NCI-H2171 (cell line): ENCODE results near the gene NFIA.

Source experiments
- DNase-seq: peaks from one replicate; lab custom pipeline; 2025; lab: John Stamatoyannopoulos, UW

Gene NFIA

DNA sequence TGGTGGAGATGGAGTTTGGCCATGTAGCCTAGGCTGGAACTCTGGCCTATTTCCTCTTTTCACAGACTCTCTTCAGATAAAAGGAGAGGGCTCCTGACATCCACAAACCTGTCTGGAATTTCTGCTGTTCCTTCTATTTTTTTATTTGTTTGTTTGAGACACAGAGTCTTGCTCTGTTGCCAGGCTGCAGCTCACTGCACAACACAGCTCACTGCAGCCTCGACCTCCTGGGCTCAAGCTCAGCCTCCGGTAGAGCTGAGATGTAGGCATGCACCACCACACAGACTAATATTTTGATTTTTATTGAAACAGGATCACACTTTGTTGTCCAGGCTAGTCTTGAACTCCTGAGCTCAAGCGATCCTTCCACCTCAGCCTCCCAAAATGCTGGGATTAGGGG lies 411.6 kb downstream of the NFIA start:
- DNase-seq = no peak

DNA sequence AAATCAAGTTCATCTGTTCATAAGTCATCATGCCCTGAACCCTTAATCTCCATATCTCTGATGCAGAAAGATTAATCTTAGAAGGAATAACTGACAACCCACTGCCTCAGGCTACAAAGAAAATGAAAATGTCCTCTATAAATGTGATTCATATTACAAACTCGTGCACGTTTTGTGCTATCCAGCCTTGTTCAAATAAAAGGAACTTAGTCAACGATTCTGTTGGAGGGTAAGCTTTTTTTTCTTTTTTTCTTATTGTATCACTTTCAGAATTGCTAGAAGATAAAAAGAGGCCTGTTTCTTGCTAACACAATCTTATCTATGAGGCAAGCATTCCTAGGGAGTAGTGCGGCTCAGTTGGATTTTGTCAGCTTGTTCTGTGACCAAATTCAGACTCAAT lies 414.1 kb downstream of the NFIA start:
- DNase-seq = no peak

DNA sequence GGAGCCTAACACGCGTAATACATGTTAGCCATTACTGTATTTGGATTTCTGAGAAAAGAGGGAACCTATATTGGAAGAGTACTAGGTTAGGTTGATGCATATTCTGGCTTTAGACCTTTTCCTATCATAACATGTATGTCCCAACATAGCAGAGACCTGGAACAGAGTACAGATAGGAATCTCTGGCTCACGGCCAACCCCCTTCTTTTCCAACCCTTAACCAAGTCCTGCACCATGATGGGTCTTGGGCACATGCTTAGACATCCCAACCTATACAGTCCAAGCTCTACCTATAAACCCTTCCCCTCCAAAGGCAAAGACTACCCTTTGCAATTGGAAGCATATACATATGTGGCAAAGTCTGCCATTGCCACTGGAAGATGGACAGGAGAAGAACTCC lies 414.7 kb downstream of the NFIA start:
- DNase-seq = no peak

DNA sequence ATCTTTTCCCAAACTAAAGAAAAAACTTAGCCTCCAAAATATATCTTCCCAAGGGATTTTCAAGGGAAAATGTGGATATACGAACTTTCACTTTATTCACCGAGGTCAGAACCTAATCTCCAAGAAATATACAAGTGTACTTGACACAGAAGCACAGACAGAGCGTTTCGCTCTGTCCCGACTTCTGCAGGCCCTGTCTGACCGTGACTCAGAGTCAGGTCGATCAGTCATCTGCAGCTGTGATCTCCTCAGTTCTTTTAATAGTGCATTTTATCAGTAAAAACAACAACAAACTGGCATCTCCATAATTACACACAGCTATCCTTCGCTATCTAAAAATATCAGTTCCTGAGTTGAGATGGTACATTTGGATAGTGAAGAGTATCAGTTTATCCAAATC lies 416.0 kb downstream of the NFIA start:
- DNase-seq = no peak

DNA sequence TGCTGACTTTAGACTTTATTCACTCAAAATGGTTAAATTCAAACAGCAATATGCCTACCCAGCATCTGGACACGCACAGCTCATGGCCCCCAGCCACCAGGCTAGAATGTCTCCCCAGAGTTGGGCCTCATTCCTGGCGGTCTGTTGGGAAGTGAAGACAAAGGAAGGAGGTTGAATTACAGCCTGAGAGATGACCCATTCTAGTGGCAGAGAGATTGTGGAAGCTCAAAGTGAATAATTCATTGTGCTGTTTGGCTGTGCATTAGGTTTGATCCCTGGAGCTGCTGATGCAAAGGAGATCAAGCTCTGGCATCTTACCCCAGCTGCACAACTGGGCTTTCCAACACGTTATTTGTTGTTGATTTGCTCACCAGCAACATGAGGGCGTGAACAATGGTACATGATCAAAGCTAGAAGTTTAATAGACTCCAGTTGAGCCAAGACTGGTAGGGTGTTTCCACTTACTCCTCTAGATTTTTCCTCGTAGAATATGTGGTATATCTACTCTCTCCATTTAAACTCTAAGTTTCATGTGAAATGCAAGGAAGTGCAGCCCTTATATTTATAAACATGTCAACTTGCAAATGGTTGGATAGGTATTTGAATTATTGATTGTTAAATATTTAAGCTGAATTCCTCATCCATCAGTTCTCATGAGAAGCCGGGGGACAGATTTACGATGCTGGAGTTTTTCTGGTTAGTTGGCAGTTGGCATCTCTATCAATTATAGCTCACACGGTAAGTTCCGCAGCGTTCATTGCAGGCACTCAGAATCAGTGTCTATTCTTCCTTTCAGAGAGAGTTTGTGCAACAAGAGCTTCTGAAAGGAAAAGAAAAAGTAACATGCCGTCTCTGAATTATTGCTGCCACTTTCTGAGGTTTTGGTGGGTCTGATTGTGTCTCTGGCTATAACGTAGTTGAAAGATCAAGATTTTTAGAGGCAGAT lies 419.9 kb downstream of the NFIA start:
- DNase-seq = no peak

DNA sequence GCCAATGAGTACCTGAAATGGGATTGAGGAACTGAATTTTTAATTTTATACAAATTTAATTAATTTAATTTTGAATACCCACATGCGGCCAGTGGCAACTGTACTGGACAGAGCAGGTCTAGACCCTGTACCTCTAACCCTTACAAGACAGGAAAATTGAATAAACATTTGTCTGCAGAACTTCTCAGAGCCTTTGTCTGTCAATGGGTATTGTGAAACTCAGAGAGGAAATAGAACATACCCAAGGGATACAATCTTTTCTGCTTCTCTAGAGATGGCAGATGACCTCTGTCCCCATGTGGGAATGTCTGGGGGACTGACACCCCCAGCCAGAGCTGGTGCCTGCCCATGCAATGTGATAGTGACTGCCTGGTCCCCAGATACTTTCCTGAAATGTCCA lies 421.9 kb downstream of the NFIA start:
- no peak for DNase-seq

DNA sequence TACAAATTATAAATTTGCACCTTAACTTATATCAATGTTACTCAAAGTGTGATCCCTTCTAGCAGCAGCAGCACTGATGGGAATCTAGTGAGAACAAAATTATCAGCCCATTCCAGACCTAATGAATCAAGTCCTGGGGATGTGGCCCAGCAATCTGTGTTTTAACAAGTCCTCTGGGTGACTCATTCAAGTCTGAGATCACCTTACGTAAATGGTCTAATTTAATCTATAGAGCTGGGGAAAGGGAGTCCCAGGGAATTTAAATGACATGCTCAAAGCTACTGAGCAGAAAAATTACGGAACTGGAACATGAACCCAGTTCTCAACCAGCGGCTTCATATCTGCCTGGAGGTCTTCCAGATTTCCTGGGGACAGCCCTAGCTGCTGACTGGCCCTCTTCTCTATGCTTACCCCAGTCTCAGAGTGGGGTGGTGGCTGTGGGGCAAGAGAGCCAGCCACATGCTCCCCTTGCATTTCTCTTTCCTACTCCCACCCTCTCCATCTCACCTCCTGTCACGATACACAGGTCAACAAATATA lies 422.6 kb downstream of the NFIA start:
- DNase-seq = peak; percentile 5

DNA sequence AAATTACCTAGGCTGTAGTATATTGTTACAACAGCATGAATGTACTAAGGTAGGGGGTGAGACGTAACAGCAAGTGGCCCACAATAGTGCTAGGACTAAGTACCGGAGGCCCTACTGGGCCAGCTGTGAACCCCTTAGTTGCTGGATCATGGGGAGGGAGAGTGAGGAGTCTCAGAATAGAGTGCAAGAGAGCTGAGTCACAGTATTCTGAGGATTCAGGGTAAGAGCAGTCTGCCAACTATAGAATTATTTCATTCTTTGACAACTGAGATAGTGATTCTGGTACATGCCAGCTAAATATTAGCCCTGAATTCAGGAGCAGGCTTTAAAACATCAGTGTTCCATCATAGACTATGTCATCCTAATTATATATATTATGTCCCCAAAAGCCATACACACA lies 423.9 kb downstream of the NFIA start:
- no peak for DNase-seq

DNA sequence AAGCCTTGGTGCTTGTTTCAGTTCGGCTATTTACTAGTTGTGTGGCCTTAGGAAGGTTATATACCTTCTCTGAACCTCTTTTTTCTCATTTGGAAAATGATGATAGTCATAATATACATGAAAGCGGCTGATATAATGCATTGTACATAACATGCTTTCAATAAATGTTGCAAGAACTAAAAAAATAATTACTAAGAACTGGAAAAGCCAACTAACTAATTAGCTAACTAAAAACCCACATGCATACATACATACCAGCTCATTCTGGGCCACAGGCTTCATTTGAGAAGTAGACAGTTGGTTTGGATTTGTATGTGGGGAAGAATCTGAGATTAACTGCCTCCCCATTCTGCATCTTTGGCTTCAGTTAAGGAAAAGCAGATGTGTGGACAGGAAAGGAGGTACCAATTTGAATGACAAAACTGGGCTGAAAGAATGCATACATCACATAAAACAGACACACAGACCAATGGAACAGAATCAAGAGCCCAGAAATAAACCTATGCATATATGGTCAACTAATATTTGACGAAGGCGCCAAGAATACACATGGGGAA lies 424.7 kb downstream of the NFIA start:
- no peak for DNase-seq
